Measurements from ENCODE around the gene SHKBP1. TPM values are rescaled to one million over a fixed set of nuclear protein-coding genes. Genes with fewer than 3 reads are reported as not detected.

Gene SHKBP1
- total and polyA plus RNA-seq, 9 of the 15 experiments (the other 6 are each of a cell fraction or from before 2014, with no cell fraction given) = 1.2 to 58.1 (median 22.3) TPM

DNA sequence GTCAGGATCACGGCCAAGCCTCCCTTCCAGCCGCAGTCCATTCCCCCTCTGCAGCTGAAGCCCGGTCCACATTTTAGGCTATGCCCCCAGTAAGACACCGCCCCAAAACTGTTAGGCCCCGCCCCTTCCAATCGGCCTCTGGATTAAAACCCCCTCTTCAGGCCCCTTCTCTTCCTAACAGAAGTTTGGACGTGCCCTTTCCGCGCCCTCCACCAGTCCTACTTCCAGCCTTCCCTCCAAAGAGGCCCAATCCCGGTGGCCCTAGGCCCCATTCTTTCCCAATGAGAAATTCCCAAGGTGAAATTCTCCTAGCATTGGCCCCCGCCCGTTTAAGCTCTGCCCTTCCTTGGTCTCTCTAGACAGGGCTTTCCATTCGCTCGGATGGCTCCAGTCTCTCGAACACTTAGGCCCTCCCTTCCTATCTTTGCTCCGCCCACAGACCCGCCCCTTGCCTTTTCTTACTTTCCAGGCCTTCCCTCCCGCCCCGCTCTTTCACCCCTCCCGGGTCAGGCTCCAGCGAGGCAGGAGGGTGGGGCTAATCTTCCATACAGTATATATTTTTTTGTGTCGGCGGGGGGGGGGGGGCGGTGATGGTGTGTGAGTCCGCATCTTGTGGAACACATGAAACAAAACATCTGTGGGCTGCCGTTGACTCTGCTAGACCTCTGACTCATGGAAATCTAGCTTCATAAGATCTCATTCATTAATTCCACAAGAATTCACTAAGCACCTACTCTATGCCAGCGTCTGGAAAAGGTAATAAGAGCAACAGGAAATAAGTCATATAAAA is 38.1 kb downstream of the SHKBP1 start:
- H3K9ac ChIP-seq (ENCODE audit: insufficient read depth in 1 of 2, low read depth in 2 of 2, low read length in 2 of 2) = peak overlapping the region; percentile 74 to 94
- ChIA-PET POLR2A (interaction anchor here (0.6 to 1.4 kb wide), 4 partner anchors 9 to 149 kb away, joined by 3 to 7 read pairs (median 4); partner anchors contain the start of gene BLVRB), CTCF (ENCODE audit: low intra/inter-chr PET ratio) (no interaction called here)
- 0 out of 2 replicates have a peak, but pooled peaks cover 4% of the 10 kb centered on the region for H4K20me1 ChIP-seq (replicated peaks; ENCODE audit: control insufficient read depth, insufficient read depth, low read length)
- WGBS (ENCODE audit: insufficient coverage, low coverage, missing lambda C conversion rate) = 3% methylated on average over 23 of the region's 27 CpGs
- intact Hi-C loops (cut with micrococcal nuclease) = no loop called here
- peaks cover 18 to 62% of the 10 kb centered on the region in 2 experiments for H3K4me1 ChIP-seq (replicated peaks in 1 of 2; ENCODE audit: control insufficient read depth in 2 of 2, insufficient read depth in 2 of 2, low read length in 2 of 2)
- no TSS peak for BruUV-seq (replicated peaks)
- ATAC-seq (peak; percentile 84), DNase-seq (ENCODE audit: extremely low read depth in 1 of 4, low spot score in 3 of 4) (peak; percentile 86 to 98 (median 90)), FAIRE-seq (peak; percentile 99)
- peaks cover 4% of the 10 kb centered on the region; the same call in 2 of the 3 replicates for H3K79me2 ChIP-seq (ENCODE audit: control insufficient read depth, insufficient read depth, low read length)
- H3K9me1 ChIP-seq (ENCODE audit: control insufficient read depth, insufficient read depth, low read length) = no peaks in the 10 kb centered on the region
- peak overlapping the region; percentile 92 for H3K4me2 ChIP-seq (ENCODE audit: insufficient read depth, low read length)
- H3K27ac ChIP-seq (ENCODE audit: extremely low read depth, low read depth, low read length) = peak overlapping the region; percentile 71
- H3K36me3 ChIP-seq (ENCODE audit: control insufficient read depth, insufficient read depth, low read length) = peaks cover 45% of the 10 kb centered on the region; the same call in 2 of the 3 replicates
- H2AFZ ChIP-seq (ENCODE audit: low read depth, low read length) = peak overlapping the region; percentile 91
- H3K9me3 ChIP-seq (replicated peaks; ENCODE audit: control insufficient read depth, insufficient read depth, low read depth, low read length) = no peaks in the 10 kb centered on the region
- no peaks in the 10 kb centered on the region for H3K27me3 ChIP-seq (ENCODE audit: control insufficient read depth in 2 of 2, insufficient read depth in 2 of 2, low read length in 2 of 2)
- H3K4me3 ChIP-seq = peak overlapping the region; percentile 61
- in situ Hi-C loops (cut with MboI) = no loop called here
- peak; percentile 16; the same call in 1 of the 2 replicates for TF ChIP-seq MBD2 (IDR thresholded peaks at IDR 0.05; ENCODE audit: borderline replicate concordance, low read depth)
- TF ChIP-seq ARID1B (IDR thresholded peaks at IDR 0.05) = 0 out of 2 replicates have a peak, but pooled peaks have one; percentile 22
- TF ChIP-seq, protein P1, sequence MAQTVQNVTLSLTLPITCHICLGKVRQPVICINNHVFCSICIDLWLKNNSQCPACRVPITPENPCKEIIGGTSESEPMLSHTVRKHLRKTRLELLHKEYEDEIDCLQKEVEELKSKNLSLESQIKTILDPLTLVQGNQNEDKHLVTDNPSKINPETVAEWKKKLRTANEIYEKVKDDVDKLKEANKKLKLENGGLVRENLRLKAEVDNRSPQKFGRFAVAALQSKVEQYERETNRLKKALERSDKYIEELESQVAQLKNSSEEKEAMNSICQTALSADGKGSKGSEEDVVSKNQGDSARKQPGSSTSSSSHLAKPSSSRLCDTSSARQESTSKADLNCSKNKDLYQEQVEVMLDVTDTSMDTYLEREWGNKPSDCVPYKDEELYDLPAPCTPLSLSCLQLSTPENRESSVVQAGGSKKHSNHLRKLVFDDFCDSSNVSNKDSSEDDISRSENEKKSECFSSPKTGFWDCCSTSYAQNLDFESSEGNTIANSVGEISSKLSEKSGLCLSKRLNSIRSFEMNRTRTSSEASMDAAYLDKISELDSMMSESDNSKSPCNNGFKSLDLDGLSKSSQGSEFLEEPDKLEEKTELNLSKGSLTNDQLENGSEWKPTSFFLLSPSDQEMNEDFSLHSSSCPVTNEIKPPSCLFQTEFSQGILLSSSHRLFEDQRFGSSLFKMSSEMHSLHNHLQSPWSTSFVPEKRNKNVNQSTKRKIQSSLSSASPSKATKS (CRISPR knock-in tag; IDR thresholded peaks at IDR 0.05) = no peak
- no peak for TF ChIP-seq SNRNP70 (optimal IDR thresholded peaks at IDR 0.05; ENCODE audit: low read depth, low read length)
- peak; percentile 14; the same call in 1 of the 2 replicates for TF ChIP-seq HCFC1 (IDR thresholded peaks at IDR 0.05; ENCODE audit: low read depth, low read length)
- no peak for TF ChIP-seq TCF3 (CRISPR knock-in tag; IDR thresholded peaks at IDR 0.05)
- TF ChIP-seq, protein P2, sequence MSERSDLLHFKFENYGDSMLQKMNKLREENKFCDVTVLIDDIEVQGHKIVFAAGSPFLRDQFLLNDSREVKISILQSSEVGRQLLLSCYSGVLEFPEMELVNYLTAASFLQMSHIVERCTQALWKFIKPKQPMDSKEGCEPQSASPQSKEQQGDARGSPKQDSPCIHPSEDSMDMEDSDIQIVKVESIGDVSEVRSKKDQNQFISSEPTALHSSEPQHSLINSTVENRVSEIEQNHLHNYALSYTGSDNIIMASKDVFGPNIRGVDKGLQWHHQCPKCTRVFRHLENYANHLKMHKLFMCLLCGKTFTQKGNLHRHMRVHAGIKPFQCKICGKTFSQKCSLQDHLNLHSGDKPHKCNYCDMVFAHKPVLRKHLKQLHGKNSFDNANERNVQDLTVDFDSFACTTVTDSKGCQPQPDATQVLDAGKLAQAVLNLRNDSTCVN (CRISPR knock-in tag; IDR thresholded peaks at IDR 0.05) = no peak
- TF ChIP-seq FOXK2 (conservative IDR thresholded peaks at IDR 0.05 in 1 of 2, IDR thresholded peaks at IDR 0.05 in 1 of 2; ENCODE audit: low read depth in 2 of 2) = 0 out of 4 replicates have a peak, but pooled peaks of 1 of the 2 experiments have one; percentile 18
- TF ChIP-seq, protein P3, sequence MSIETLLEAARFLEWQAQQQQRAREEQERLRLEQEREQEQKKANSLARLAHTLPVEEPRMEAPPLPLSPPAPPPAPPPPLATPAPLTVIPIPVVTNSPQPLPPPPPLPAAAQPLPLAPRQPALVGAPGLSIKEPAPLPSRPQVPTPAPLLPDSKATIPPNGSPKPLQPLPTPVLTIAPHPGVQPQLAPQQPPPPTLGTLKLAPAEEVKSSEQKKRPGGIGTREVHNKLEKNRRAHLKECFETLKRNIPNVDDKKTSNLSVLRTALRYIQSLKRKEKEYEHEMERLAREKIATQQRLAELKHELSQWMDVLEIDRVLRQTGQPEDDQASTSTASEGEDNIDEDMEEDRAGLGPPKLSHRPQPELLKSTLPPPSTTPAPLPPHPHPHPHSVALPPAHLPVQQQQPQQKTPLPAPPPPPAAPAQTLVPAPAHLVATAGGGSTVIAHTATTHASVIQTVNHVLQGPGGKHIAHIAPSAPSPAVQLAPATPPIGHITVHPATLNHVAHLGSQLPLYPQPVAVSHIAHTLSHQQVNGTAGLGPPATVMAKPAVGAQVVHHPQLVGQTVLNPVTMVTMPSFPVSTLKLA (conservative IDR thresholded peaks at IDR 0.05) = peak in 1 of 2 experiments; percentile 26; a peak in 1 of 4 replicates
- TF ChIP-seq XRCC5 (IDR thresholded peaks at IDR 0.05; ENCODE audit: low read depth, low read length) = peak; percentile 64
- TF ChIP-seq FOSL1 (tag; conservative IDR thresholded peaks at IDR 0.05) = peak; percentile 59
- peak; percentile 49 for TF ChIP-seq CREM (IDR thresholded peaks at IDR 0.05; ENCODE audit: low read depth)
- 0 out of 2 replicates have a peak, but pooled peaks have one; percentile 18 for TF ChIP-seq FOXP1 (CRISPR knock-in tag; IDR thresholded peaks at IDR 0.05)
- peak; percentile 14; the same call in 1 of the 2 replicates for TF ChIP-seq CREB1 (IDR thresholded peaks at IDR 0.05)
- TF ChIP-seq CREB1 (CRISPR knock-in tag; IDR thresholded peaks at IDR 0.05) = no peak
- 0 out of 2 replicates have a peak, but pooled peaks have one; percentile 31 for TF ChIP-seq NFE2 (IDR thresholded peaks at IDR 0.05; ENCODE audit: low read depth)

Measured in K562 (cell line).